H9 (cell line): ENCODE measurements around the gene FANK1. TPM values are rescaled to one million over a fixed set of nuclear protein-coding genes. Genes with fewer than 3 reads are reported as not detected.

Experiments used
- DNase-seq: peaks from one replicate; pipeline ENCODE4 v3.0.0-alpha.2; 2017
- H2AFZ ChIP-seq: one replicate; pipeline ENCODE4 v1.6.1; 2013; ENCODE audit warnings: mild to moderate bottlenecking, low read length, control low read depth, moderate library complexity
- H2AK5ac ChIP-seq: 2 replicates; pipeline ENCODE4 v1.6.1; 2013; ENCODE audit warnings: low read length, control low read depth, mixed read lengths; ENCODE audit not compliant: insufficient read length
- H2BK120ac ChIP-seq: one replicate; pipeline ENCODE4 v1.6.1; 2013; ENCODE audit warnings: low read depth, mild to moderate bottlenecking, low read length, control low read depth, inconsistent platforms; ENCODE audit not compliant: poor library complexity, severe bottlenecking
- H2BK12ac ChIP-seq: 2 replicates; pipeline ENCODE4 v1.6.1; 2013; ENCODE audit warnings: low read length, control low read depth, mixed read lengths, low read depth; ENCODE audit not compliant: insufficient read length
- H2BK15ac ChIP-seq: 2 replicates; pipeline ENCODE4 v1.6.1; 2013; ENCODE audit warnings: low read depth, low read length, control low read depth
- H2BK20ac ChIP-seq: one replicate; pipeline ENCODE4 v1.6.1; 2013; ENCODE audit warnings: low read depth, mild to moderate bottlenecking, low read length, control low read depth, inconsistent platforms; ENCODE audit not compliant: poor library complexity, severe bottlenecking
- H2BK5ac ChIP-seq: 2 replicates; pipeline ENCODE4 v1.6.1; 2013; ENCODE audit warnings: low read length, control low read depth, mixed read lengths; ENCODE audit not compliant: insufficient read length
- H3K14ac ChIP-seq: 2 replicates; pipeline ENCODE4 v1.6.1; 2013; ENCODE audit warnings: low read length, control low read depth; ENCODE audit not compliant: insufficient read depth
- H3K18ac ChIP-seq: 2 replicates; pipeline ENCODE4 v1.6.1; 2013; ENCODE audit warnings: low read depth, mild to moderate bottlenecking, mixed read lengths, low read length, control low read depth; ENCODE audit not compliant: insufficient read length
- H3K23ac ChIP-seq: 2 replicates; pipeline ENCODE4 v1.6.1; 2013; ENCODE audit warnings: low read length, control low read depth, mixed read lengths, low read depth; ENCODE audit not compliant: insufficient read length
- H3K23me2 ChIP-seq: 2 replicates; pipeline ENCODE4 v1.6.1; 2013; ENCODE audit warnings: low read depth, mild to moderate bottlenecking, mixed read lengths, low read length, control low read depth; ENCODE audit not compliant: insufficient read length, poor library complexity, severe bottlenecking
- H3K27ac ChIP-seq: 2 replicates; pipeline ENCODE4 v1.5.1; 2013; ENCODE audit warnings: low read length, control low read depth, mixed read lengths, low read depth; ENCODE audit not compliant: insufficient read length
- H3K27me3 ChIP-seq: 2 replicates; pipeline ENCODE4 v1.6.1; 2013; ENCODE audit warnings: low read length, control low read depth, inconsistent platforms; ENCODE audit not compliant: insufficient read depth
- H3K4ac ChIP-seq: 2 replicates; pipeline ENCODE4 v1.6.1; 2013; ENCODE audit warnings: low read depth, mild to moderate bottlenecking, control low read depth, inconsistent platforms, low read length, moderate library complexity
- H3K4me1 ChIP-seq: 2 replicates; pipeline ENCODE4 v1.6.1; 2013; ENCODE audit warnings: low read length, control low read depth, inconsistent platforms; ENCODE audit not compliant: insufficient read depth
- H3K4me2 ChIP-seq: 2 replicates; pipeline ENCODE4 v1.6.1; 2013; ENCODE audit warnings: low read length, control low read depth, mixed read lengths; ENCODE audit not compliant: insufficient read length, insufficient read depth
- H3K56ac ChIP-seq: 2 replicates; pipeline ENCODE4 v1.6.1; 2013; ENCODE audit warnings: low read depth, mild to moderate bottlenecking, mixed read lengths, low read length, control low read depth; ENCODE audit not compliant: insufficient read length
- H3K79me1 ChIP-seq: 2 replicates; pipeline ENCODE4 v1.6.1; 2013; ENCODE audit warnings: low read depth, mild to moderate bottlenecking, moderate library complexity, low read length, control low read depth, inconsistent platforms; ENCODE audit not compliant: insufficient read depth, poor library complexity, severe bottlenecking
- H3K79me2 ChIP-seq: 2 replicates; pipeline ENCODE4 v1.6.1; 2013; ENCODE audit warnings: low read length, control low read depth, inconsistent platforms; ENCODE audit not compliant: insufficient read depth
- H3K9ac ChIP-seq: 2 replicates; pipeline ENCODE4 v1.6.1; 2013; ENCODE audit warnings: low read length, control low read depth, mixed read lengths; ENCODE audit not compliant: insufficient read length; ENCODE audit errors: extremely low read depth
- H3K9me3 ChIP-seq: one replicate; pipeline ENCODE4 v1.6.1; 2013; ENCODE audit warnings: low read depth, low read length, inconsistent platforms; ENCODE audit not compliant: control insufficient read depth
- H3T11ph ChIP-seq: one replicate; pipeline ENCODE4 v1.6.1; 2013; ENCODE audit warnings: mild to moderate bottlenecking, low read length, control low read depth, inconsistent platforms
- H4K20me1 ChIP-seq: one replicate; pipeline ENCODE4 v1.6.1; 2013; ENCODE audit not compliant: control insufficient read depth, insufficient read length, insufficient read depth
- H4K5ac ChIP-seq: 2 replicates; pipeline ENCODE4 v1.6.1; 2013; ENCODE audit warnings: low read depth, mild to moderate bottlenecking, mixed read lengths, low read length, control low read depth; ENCODE audit not compliant: insufficient read length
- H4K8ac ChIP-seq: replicated peaks from 2 replicates; pipeline ENCODE4 v1.6.1; 2013; ENCODE audit warnings: low read length, control low read depth, mixed read lengths, low read depth; ENCODE audit not compliant: insufficient read length
- H4K91ac ChIP-seq: 2 replicates; pipeline ENCODE4 v1.6.1; 2013; ENCODE audit warnings: low read depth, mild to moderate bottlenecking, moderate library complexity, mixed read lengths, low read length, control low read depth; ENCODE audit not compliant: insufficient read length
- H3K27ac Mint-ChIP-seq, 3 experiments: 2 replicates in 2 of 3; 3 replicates in 1 of 3; pipeline ENCODE4 v1.8.0; 2020 to 2021; ENCODE audit warnings: mixed read lengths in 3 of 3, mild to moderate bottlenecking in 1 of 3, moderate library complexity in 1 of 3
- H3K27me3 Mint-ChIP-seq: 2 replicates; pipeline ENCODE4 v1.8.0; 2021; ENCODE audit warnings: low read depth, mild to moderate bottlenecking, moderate library complexity, mixed read lengths
- H3K36me3 Mint-ChIP-seq, 3 experiments: 2 replicates in 2 of 3; 3 replicates in 1 of 3; pipeline ENCODE4 v1.8.0; 2020 to 2021; ENCODE audit warnings: low read depth in 3 of 3, mixed read lengths in 3 of 3; ENCODE audit not compliant: insufficient read depth in 1 of 3
- H3K4me1 Mint-ChIP-seq, 2 experiments: 2 replicates each; pipeline ENCODE4 v1.8.0; 2020; ENCODE audit warnings: mixed read lengths in 2 of 2
- H3K4me3 Mint-ChIP-seq, 2 experiments: 2 replicates in 1 of 2; 3 replicates in 1 of 2; pipeline ENCODE4 v1.8.0; 2020 to 2021; ENCODE audit warnings: mild to moderate bottlenecking in 2 of 2, mixed read lengths in 2 of 2, moderate library complexity in 1 of 2
- H3K9me3 Mint-ChIP-seq, 2 experiments: 2 replicates in 1 of 2; 3 replicates in 1 of 2; pipeline ENCODE4 v1.8.0; 2020; ENCODE audit warnings: mild to moderate bottlenecking in 2 of 2, mixed read lengths in 2 of 2, moderate library complexity in 1 of 2
- WGBS: extraction: QIAGEN DNeasy Blood & Tissue Kit; methylation state at CpG from one replicate; pipeline ENCODE4 v1.1.7; 2013; ENCODE audit warnings: missing lambda C conversion rate, low lambda C conversion rate, mixed read lengths; ENCODE audit not compliant: insufficient read length; ENCODE audit errors: extremely low coverage; 5-methylcytosine and 5-hydroxymethylcytosine counted together
- total RNA-seq: library from RNA; stranded (reverse); gene quantifications from 2 replicates; pipeline ENCODE4 v1.2.1, GENCODE V29; 2021
- TF ChIP-seq, protein P1 (sequence below): fragments of 200-600 bp; sonication (generic); conservative IDR thresholded peaks from 3 replicates; pipeline ENCODE4 v1.8.0; 2021; ENCODE audit warnings: antibody characterized with exemption, mild to moderate bottlenecking

FANK1 gene
- total RNA-seq, 1 experiment from 2014 or later = 0.68 TPM

DNA sequence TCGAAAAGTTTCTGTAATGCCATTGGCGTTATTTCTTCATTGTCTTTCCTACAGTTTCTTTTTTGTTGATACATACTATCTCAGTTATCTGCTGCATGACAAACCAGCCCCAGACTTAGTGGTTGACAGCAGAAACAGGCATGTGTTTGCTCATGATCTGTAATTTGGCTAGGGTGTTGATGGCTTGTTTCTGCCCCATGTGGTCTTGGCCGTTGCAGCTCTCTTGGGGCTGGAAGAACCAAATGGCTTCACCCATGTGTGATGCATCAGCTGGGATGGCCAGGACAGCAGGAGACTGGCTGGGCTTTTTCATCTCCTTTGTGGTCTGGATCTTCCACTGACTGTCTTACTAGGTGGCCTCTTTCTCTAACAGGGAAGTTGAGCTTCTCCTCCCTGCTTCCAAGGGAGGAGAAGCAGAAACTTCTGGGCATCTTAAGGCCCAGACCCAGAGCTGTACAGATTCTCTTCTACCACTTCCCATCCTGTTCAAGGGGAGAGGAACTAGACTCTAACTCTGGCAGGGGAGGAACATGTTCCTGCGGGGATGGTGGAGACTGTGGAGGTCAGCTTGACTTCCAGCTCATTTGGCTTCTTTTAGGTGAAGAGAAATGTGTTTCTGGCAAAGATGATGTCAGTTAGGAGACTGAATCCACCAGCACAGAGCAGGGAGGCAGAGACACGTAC is 89.3 kb downstream of the FANK1 start:
- Histone ChIP-seq H3K9me3 (no peaks in the 10 kb centered on the region), H3K9ac (no peak overlapping the region), H2BK120ac (no peak overlapping the region), H3K79me2 (no peaks in the 10 kb centered on the region), H2BK20ac (no peak overlapping the region), H3K4me2 (no peak overlapping the region), H2BK15ac (no peak overlapping the region), H3K27ac (no peak overlapping the region), H3K18ac (no peak overlapping the region), H4K5ac (no peak overlapping the region), H2BK5ac (no peak overlapping the region), H3T11ph (no peak overlapping the region), H4K20me1 (no peaks in the 10 kb centered on the region), H3K14ac (no peak overlapping the region), H2AFZ (no peak overlapping the region), H3K79me1 (no peaks in the 10 kb centered on the region), H3K27me3 (no peaks in the 10 kb centered on the region), H3K23me2 (no peaks in the 10 kb centered on the region), H2AK5ac (no peak overlapping the region), H2BK12ac (no peak overlapping the region), H3K56ac (no peak overlapping the region), H4K91ac (peak overlapping the region; percentile 32), H3K23ac (no peak overlapping the region), H4K8ac (no peak overlapping the region), H3K4me1 (no peaks in the 10 kb centered on the region; the same call in 1 of the 2 replicates), H3K4ac (no peak overlapping the region)
- TF ChIP-seq, protein P1, sequence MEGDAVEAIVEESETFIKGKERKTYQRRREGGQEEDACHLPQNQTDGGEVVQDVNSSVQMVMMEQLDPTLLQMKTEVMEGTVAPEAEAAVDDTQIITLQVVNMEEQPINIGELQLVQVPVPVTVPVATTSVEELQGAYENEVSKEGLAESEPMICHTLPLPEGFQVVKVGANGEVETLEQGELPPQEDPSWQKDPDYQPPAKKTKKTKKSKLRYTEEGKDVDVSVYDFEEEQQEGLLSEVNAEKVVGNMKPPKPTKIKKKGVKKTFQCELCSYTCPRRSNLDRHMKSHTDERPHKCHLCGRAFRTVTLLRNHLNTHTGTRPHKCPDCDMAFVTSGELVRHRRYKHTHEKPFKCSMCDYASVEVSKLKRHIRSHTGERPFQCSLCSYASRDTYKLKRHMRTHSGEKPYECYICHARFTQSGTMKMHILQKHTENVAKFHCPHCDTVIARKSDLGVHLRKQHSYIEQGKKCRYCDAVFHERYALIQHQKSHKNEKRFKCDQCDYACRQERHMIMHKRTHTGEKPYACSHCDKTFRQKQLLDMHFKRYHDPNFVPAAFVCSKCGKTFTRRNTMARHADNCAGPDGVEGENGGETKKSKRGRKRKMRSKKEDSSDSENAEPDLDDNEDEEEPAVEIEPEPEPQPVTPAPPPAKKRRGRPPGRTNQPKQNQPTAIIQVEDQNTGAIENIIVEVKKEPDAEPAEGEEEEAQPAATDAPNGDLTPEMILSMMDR = no peak
- H3K27me3 Mint-ChIP-seq = peaks cover 4% of the 10 kb centered on the region; the same call in 1 of the 2 replicates
- peaks cover 0 to 7% (median 2%) of the 10 kb centered on the region in 3 experiments; a peak in 3 of 7 replicates for H3K36me3 Mint-ChIP-seq
- no peak for DNase-seq
- H3K4me1 Mint-ChIP-seq = peaks cover 23 to 24% of the 10 kb centered on the region in 2 experiments
- H3K27ac Mint-ChIP-seq = no peak overlapping the region
- WGBS = no CpG with 5 or more reads among the region's 5 CpGs
- H3K9me3 Mint-ChIP-seq = peaks cover 4 to 9% of the 10 kb centered on the region in 2 experiments; a peak in 4 of 5 replicates
- H3K4me3 Mint-ChIP-seq = no peak overlapping the region
